G401 (cell line): ENCODE data around the gene CDK19. TPM values are rescaled to one million over a fixed set of nuclear protein-coding genes. Genes with fewer than 3 reads are reported as not detected.

Experiments used
- DNase-seq: peaks from one replicate; pipeline ENCODE4 v3.0.0-alpha.2; 2015; ENCODE audit warnings: low spot score
- in situ Hi-C: cut with HindIII; loops from 2 replicates; pipeline ENCODE4 v1.10.0; 2016; ENCODE audit warnings: low sequenced_read_pairs, mixed read lengths
- total RNA-seq: library from RNA; depleted of rRNA; stranded (reverse); fragments of >200 nt; shearing (Covaris generic); gene quantifications from 2 replicates; pipeline ENCODE4 v1.2.3, GENCODE V29; 2014

The CDK19 gene
- total RNA-seq, 1 experiment from 2014 or later, result 17.2 TPM

- in situ Hi-C loops, result no loop called here
- no peak for DNase-seq
These were observed 169.4 kb downstream of the CDK19 start for GRCh38 chr6:110645685-110646418.

GRCh38 chr6:110643175-110643574 is 172.1 kb downstream of the CDK19 start:
- in situ Hi-C loops, result no loop called here
- DNase-seq, result no peak

- in situ Hi-C loops, result no loop called here
- no peak for DNase-seq
These were observed 172.6 kb downstream of the CDK19 start for GRCh38 chr6:110642711-110643110.

GRCh38 chr6:110636781-110637180 is 178.5 kb downstream of the CDK19 start:
- DNase-seq, result no peak
- in situ Hi-C loops, result no loop called here

GRCh38 chr6:110635096-110635495 is 180.2 kb downstream of the CDK19 start:
- in situ Hi-C loops, result no loop called here
- no peak for DNase-seq

- in situ Hi-C loops, result no loop called here
- DNase-seq, result no peak
These were observed 181.5 kb downstream of the CDK19 start for GRCh38 chr6:110633731-110634213.

- in situ Hi-C loops, result no loop called here
- no peak for DNase-seq
These were observed 186.1 kb downstream of the CDK19 start for GRCh38 chr6:110629153-110629552.

- no peak for DNase-seq
- in situ Hi-C loops, result no loop called here
These were observed 186.9 kb downstream of the CDK19 start for GRCh38 chr6:110628330-110628729.

GRCh38 chr6:110626442-110626841 is 188.8 kb downstream of the CDK19 start:
- DNase-seq, result no peak
- in situ Hi-C loops, result no loop called here

GRCh38 chr6:110625883-110626282 is 189.4 kb downstream of the CDK19 start:
- in situ Hi-C loops, result no loop called here
- no peak for DNase-seq

GRCh38 chr6:110622912-110623578 is 192.2 kb downstream of the CDK19 start:
- in situ Hi-C loops, result no loop called here
- DNase-seq, result no peak

- no peak for DNase-seq
- in situ Hi-C loops, result no loop called here
These were observed 194.2 kb downstream of the CDK19 start for GRCh38 chr6:110621061-110621460.

- DNase-seq, result no peak
- in situ Hi-C loops, result no loop called here
These were observed 195.2 kb downstream of the CDK19 start for GRCh38 chr6:110620065-110620464.

- DNase-seq, result no peak
- in situ Hi-C loops, result no loop called here
These were observed 195.9 kb downstream of the CDK19 start for GRCh38 chr6:110619275-110619908.

GRCh38 chr6:110618591-110619267 is 196.5 kb downstream of the CDK19 start:
- in situ Hi-C loops, result no loop called here
- DNase-seq, result no peak

- in situ Hi-C loops, result no loop called here
- DNase-seq, result no peak
These were observed 198.2 kb downstream of the CDK19 start for GRCh38 chr6:110617057-110617456.

- in situ Hi-C loops, result no loop called here
- no peak for DNase-seq
These were observed 199.5 kb downstream of the CDK19 start for GRCh38 chr6:110615722-110616121.

- in situ Hi-C loops, result no loop called here
- DNase-seq, result no peak
These were observed 200.7 kb downstream of the CDK19 start for GRCh38 chr6:110614586-110614985.

GRCh38 chr6:110614106-110614505 is 201.2 kb downstream of the CDK19 start:
- in situ Hi-C loops, result no loop called here
- no peak for DNase-seq

GRCh38 chr6:110613356-110613755 is 201.9 kb downstream of the CDK19 start:
- in situ Hi-C loops, result no loop called here
- no peak for DNase-seq
